Activated CD8-positive, alpha-beta memory T cell treated with anti-CD3 and anti-CD28 coated beads, Interleukin-2, amount 10 ng/mL, durations not matched to agents 7 days and 5 days (primary cell): ENCODE data around the gene OXCT2. TPM values are rescaled to one million over a fixed set of nuclear protein-coding genes. Genes with fewer than 3 reads are reported as not detected.
"Not testable (repeated sequence)": the region's sequence is repeated elsewhere in the genome, so short reads cannot be mapped to it uniquely, and the experiment has no call there.

Source experiments
- ATAC-seq: fragments of 150-1000 bp; cut with Tn5 transposase; one replicate; pipeline ENCODE4 v1.10.0; 2021; ENCODE audit warnings: moderate library complexity
- CTCF ChIA-PET: fragments of 350-600 bp; sonication (Branson Sonifier 250); formaldehyde crosslinking; loops from one replicate; lab custom pipeline; 2021; ENCODE audit warnings: antibody characterized with exemption; lab: Charles Lee
- DNase-seq: peaks from one replicate; pipeline ENCODE4 v3.0.0-alpha.2; 2020
- H3K27ac Mint-ChIP-seq: one replicate; pipeline ENCODE4 v1.8.0; 2021; ENCODE audit warnings: mild to moderate bottlenecking, mixed read lengths
- H3K27me3 Mint-ChIP-seq: one replicate; pipeline ENCODE4 v1.8.0; 2021; ENCODE audit warnings: mixed read lengths
- H3K36me3 Mint-ChIP-seq: one replicate; pipeline ENCODE4 v1.8.0; 2021; ENCODE audit warnings: mild to moderate bottlenecking, mixed read lengths
- H3K4me1 Mint-ChIP-seq: one replicate; pipeline ENCODE4 v1.8.0; 2021; ENCODE audit warnings: mixed read lengths
- H3K4me3 Mint-ChIP-seq: one replicate; pipeline ENCODE4 v1.8.0; 2021; ENCODE audit warnings: mild to moderate bottlenecking, moderate library complexity, mixed read lengths
- H3K9me3 Mint-ChIP-seq: one replicate; pipeline ENCODE4 v1.8.0; 2022; ENCODE audit warnings: low read depth, mixed read lengths
- total RNA-seq, 2 experiments: library from RNA; stranded (reverse); gene quantifications; one replicate each; pipeline ENCODE4 v1.2.3, GENCODE V29; 2021

The OXCT2 gene
- total RNA-seq, 2 experiments from 2014 or later = 0.82 to 1.0 TPM

DNA sequence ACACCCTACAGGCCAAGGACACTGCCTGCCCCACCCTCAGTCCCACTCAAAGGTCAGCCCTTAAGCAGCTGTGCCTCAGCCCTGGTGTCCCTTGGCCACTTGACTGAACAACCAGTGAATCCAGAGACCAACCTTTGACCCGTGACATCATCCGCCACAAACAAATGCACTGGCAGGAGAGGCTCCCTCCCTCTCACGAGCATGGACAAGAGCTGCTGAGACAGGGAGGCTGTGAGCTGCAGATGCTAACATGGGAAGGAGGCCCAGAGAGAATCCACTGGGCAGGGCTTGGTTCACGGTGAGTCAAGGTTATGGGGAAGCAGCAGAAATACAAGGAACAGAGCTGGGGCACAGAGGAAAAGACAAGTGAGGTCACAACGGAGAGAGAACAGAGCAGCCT lies 4.7 kb downstream of the OXCT2 start:
- H3K27ac Mint-ChIP-seq, H3K4me3 Mint-ChIP-seq, H3K36me3 Mint-ChIP-seq, H3K4me1 Mint-ChIP-seq, ATAC-seq, DNase-seq, H3K27me3 Mint-ChIP-seq, H3K9me3 Mint-ChIP-seq, CTCF ChIA-PET: not testable (repeated sequence)

DNA sequence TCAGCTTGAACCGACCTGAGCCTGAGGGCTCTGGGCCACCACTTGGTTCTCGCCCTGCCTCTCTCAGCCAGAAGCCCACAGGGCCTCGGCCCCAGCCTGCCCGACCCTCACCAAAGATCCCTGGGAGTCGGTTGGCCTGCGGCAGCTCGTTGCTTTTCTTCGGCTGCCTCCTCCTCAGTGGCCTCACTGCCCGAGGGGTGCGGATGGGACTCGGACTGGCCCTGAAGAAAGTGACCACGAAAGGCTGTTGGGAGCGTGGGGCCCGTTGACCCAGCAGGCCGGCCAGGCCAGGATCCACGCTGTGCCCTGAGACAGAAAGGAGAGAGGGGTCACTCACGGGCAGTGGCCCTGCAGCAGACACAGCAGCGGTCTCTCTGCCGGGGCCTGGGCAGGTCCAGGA lies 6.6 kb downstream of the OXCT2 start:
- ATAC-seq, CTCF ChIA-PET, H3K36me3 Mint-ChIP-seq, H3K27me3 Mint-ChIP-seq, H3K27ac Mint-ChIP-seq, DNase-seq, H3K4me3 Mint-ChIP-seq, H3K9me3 Mint-ChIP-seq, H3K4me1 Mint-ChIP-seq: not testable (repeated sequence)

DNA sequence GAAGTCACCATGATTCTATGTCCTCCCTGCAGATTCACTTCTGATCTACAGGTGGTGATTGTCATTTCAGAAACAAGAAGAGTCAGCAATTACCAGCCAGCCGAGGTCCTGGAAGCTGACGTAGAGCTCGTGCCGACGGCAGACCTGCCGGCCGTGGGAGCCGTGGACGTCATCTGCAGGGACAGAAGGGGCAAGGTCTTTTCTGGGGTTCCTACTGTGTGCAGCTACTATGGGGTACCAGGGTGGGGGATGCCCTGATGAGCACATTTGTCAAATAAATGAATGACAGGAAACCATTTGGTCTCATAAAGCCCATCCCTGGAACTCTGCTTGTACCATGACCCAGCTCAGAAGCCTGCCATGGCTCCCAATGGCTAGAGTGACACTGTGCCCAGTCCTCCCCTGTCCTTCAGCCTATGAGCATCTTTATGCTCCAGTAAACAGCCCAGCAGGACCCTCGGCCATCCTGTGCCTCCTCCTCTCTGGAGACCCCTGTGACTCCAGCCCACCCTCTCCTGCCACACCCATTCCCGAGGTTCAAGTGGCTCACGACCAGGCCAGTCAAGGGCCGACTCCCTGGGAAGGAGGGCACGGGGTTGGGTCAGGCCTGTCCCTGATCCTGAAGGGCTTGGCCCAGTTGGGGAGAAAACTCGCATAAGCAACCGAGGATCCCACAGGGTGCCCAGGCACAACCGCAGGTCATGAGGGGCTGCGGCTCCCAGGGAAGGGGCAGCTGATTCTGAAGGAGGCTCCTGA lies 7.4 kb downstream of the OXCT2 start:
- DNase-seq, CTCF ChIA-PET, H3K27me3 Mint-ChIP-seq, H3K4me1 Mint-ChIP-seq, H3K36me3 Mint-ChIP-seq, H3K4me3 Mint-ChIP-seq, H3K9me3 Mint-ChIP-seq, ATAC-seq, H3K27ac Mint-ChIP-seq: not testable (repeated sequence)

DNA sequence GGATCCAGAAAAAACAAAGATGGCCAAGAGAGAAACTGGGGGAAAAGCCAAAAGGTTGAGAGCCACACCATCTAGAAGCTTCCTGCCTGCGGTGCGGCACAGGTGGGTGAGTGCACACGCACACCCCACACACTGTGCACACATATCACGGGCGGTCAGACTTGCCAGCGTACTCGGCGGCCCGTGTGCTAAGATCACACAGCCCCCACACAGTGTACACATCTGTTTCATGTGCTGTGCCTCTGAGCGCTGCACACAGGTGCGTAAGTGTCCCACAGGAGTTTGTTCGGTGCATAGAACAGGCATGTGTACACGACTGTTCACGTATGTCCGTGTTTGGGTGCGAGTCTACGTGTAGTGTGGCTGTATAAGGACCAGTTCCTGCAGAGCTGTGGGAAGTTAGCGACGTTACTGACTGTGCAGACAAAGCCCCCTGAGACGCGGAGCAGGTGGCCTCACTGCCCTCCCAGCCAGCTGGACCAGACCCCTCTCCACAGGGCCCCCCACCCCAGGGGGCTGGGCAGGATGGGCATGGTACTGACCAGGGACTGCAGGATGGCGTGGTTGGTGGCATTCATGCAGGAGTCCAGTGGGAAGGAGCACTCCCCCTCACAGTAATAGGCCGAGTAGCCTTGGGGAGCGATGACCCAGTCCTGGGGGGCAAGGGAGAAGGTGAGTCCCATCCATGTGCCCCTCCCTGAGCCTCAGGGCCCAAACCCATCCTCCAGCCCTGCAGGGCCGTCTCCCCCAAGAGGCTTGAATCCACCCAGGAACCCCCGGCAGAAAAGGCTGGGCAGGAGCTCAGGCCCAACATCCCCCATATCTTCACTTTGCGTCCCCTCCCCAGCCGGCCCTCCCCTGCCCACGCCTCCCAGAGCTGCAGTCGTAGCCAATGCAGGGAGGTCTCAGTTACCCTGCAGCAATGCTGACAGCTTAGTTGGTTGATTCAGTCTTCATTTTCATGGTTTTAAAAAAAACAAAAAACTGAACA lies 8.3 kb downstream of the OXCT2 start:
- Mint-ChIP-seq H3K4me1 (no peaks in the 10 kb centered on the region), H3K27me3 (no peaks in the 10 kb centered on the region), H3K9me3 (no peaks in the 10 kb centered on the region), H3K4me3 (no peak overlapping the region), H3K36me3 (peaks cover 5% of the 10 kb centered on the region), H3K27ac (no peak overlapping the region)
- CTCF ChIA-PET = no interaction called here
- no peak for ATAC-seq
- DNase-seq = no peak

DNA sequence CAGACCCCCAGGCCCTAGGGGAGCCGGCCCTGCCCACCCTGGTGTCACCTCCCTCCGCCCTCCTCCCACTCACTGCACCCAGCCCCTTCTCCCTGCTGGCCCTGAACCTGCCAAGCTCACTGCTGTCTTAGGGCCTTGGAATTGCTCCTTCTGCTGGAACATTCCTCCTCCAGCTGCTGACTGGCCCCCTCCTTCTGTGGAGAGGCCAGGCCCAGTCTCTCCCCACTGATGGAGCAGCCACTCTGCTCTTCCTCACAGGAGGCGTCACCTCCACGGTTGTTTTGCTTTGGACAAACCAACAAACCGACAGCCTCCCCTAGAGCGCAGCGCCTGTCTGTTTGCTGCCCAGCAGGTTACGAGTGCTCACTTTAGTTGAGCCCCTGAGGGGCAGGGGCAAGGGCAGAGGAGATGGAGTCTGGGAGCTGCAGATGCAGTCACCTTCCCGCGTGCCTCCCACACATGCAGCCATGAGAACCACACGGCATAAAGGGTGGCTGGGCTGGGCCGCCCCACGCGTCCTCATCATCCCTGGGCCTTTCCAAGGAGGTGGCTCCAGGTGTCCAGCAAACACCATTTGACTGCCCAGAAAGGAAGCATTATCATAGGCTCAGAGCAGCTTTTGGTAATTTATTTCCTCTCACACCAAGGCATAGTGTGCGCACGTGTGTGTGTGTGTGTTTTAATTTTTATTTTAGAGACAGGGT lies 9.4 kb downstream of the OXCT2 start:
- H3K9me3 Mint-ChIP-seq = no peaks in the 10 kb centered on the region
- DNase-seq = no peak
- CTCF ChIA-PET = no interaction called here
- peaks cover 7% of the 10 kb centered on the region for H3K36me3 Mint-ChIP-seq
- ATAC-seq = no peak
- H3K4me1 Mint-ChIP-seq = no peaks in the 10 kb centered on the region
- H3K27me3 Mint-ChIP-seq = no peaks in the 10 kb centered on the region
- no peak overlapping the region for H3K27ac Mint-ChIP-seq
- H3K4me3 Mint-ChIP-seq = no peak overlapping the region

DNA sequence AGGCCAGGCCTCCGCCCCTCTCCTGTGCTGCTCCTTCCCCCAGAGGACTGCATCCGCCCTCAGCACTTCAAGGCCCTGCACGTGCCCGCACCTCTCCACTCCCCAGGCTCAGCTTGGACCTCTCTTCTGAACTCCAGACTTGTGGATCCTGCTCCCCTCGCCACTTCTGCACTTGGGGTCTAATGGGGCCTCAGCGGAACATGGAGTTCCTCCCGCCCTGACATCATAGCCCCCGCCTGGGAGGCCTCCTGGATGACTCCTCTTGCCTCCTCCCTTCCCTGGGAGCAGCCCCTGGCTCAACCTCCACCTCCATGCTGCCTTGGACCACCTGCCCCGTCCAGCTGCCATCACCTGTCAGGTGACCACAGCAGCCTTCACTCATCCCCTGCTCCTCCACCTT lies 10.1 kb downstream of the OXCT2 start:
- no peak overlapping the region for H3K27ac Mint-ChIP-seq
- H3K27me3 Mint-ChIP-seq = no peaks in the 10 kb centered on the region
- no peaks in the 10 kb centered on the region for H3K9me3 Mint-ChIP-seq
- DNase-seq (no peak), ATAC-seq (no peak)
- no peaks in the 10 kb centered on the region for H3K4me1 Mint-ChIP-seq
- peaks cover 7% of the 10 kb centered on the region for H3K36me3 Mint-ChIP-seq
- H3K4me3 Mint-ChIP-seq = no peak overlapping the region
- CTCF ChIA-PET = no interaction called here

DNA sequence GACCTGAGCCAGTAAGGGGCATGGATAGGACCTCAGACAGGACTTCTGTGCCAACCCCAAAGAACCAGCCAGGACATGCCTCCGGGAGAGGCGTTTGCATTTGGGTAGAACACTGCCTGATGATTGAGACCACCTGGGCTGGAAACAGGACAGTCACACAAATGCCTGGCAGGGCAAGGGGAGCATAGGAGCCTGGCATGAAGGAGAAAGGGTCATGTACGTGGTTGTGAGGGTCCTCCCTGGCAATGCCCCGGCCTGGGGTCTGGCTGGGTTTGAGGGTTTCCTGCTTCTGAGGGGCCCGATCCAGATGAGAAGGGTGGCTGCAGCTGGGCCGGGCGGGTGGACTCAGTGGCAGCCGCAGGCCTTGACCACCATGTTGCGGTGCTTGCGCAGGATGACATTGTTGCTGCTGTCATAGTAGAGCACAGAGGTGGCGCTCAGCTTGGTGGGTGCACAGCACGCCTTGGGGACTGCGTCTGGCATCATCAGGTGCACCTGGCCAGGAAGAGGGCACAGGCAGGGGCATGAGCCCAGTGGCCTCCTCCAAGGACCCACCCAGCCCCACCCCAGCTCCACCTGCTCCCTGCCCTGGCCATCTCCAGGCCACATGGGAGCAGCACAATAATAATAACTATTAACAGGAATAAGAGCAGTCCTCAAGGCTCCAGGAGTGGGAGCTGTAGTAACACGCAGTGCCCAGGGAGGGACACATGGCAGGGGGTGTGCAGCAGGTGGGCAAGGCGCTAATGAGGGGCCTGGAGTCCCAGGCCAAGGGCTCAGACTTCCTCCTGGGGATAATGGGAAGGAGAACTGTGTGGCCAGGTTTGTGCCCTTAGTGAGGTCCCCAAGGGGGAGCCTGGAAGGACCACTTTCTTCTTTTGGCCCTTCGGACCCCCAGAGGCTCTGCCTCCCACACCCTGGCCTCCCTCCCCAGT lies 10.8 kb downstream of the OXCT2 start:
- Mint-ChIP-seq H3K9me3 (no peaks in the 10 kb centered on the region), H3K4me1 (no peaks in the 10 kb centered on the region), H3K4me3 (no peak overlapping the region), H3K36me3 (peaks cover 7% of the 10 kb centered on the region), H3K27me3 (no peaks in the 10 kb centered on the region), H3K27ac (no peak overlapping the region)
- CTCF ChIA-PET = no interaction called here
- ATAC-seq = no peak
- no peak for DNase-seq

DNA sequence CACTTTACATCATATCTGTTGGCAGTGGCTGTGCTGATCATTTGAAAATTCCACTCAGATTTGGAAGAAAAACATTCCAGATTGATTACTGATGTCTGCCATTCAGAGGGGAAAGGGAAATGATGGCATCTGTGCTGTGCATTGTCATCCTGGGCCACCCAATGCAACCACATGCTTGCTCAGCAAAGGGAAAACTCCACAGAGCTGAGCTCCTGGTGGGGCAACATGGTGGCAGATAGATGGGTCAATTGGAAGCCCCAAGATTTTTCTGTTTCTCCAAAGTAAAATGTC lies 11.8 kb downstream of the OXCT2 start:
- no peaks in the 10 kb centered on the region for H3K27me3 Mint-ChIP-seq
- no peaks in the 10 kb centered on the region for H3K4me1 Mint-ChIP-seq

DNA sequence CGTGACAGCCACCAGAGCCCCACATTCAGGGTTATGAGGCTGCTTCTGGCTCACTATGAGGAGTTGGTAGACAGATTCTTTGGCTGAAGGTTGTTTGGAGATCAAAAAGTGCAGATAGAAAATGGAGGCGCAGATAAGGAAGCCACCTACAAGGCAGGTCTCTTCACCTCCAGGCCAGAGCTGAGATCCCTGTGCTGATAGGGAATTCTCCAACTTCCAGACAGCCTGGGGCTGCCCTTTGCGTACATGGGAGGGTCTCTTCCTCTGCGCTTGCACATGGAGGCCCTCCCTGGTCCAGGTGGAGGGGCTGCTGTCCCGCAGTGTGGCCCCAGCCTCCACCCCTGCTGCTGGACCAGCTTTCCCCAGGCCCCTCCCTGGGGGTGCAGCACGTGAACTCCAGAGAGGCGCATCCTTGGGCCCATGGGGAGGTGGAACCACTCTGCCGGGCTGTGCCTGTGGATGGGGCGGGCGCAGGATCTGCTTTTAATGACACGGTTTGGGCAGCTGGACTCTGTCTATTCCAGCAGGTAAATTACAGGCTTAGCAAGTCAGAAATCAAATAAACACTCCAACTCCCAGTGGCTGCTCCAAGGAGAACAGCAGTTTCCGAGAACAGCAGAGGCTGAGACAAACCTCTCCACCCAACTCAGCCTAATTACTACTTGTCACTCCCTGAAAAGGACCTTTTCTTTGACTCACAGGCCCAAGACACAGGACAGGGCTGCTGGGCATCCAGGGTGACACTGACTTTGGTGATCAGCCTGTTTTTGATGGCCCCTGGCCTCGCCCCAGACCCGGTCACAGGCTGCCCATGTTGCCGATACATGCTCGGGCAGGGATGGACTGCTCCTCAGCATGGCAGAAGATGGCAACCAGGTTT lies 12.4 kb downstream of the OXCT2 start:
- Mint-ChIP-seq H3K9me3 (no peaks in the 10 kb centered on the region), H3K4me3 (no peak overlapping the region), H3K27me3 (no peaks in the 10 kb centered on the region), H3K27ac (no peak overlapping the region), H3K4me1 (no peaks in the 10 kb centered on the region), H3K36me3 (peaks cover 7% of the 10 kb centered on the region)
- DNase-seq (no peak), ATAC-seq (no peak)
- CTCF ChIA-PET = no interaction called here

More for the DNA sequence above, 11.8 kb downstream of the OXCT2 start:
- CTCF ChIA-PET = no interaction called here
- Mint-ChIP-seq H3K36me3 (peaks cover 7% of the 10 kb centered on the region), H3K4me3 (no peak overlapping the region), H3K27ac (no peak overlapping the region), H3K9me3 (no peaks in the 10 kb centered on the region)
- no peak for ATAC-seq
- DNase-seq = no peak

DNA sequence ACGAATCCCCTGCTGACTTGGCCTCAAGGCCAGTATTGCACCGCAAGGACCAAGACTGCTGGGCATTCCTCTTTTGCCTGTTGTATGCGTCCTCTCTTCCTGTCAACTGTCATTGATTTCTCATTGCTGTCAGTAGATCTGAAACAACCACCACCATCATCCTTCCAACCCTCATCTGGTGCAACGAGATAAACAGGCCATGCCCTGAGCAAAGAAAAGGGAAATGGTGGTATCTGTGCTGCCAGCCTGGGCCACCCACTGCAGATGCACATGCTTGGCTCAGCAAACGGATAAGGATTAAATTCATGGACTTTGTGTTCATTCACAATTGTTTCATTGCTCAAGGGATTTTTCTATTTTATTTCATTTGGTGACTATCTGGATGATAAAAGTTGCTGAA lies 13.6 kb downstream of the OXCT2 start:
- H3K4me3 Mint-ChIP-seq = no peak overlapping the region
- no peaks in the 10 kb centered on the region for H3K27me3 Mint-ChIP-seq
- CTCF ChIA-PET = no interaction called here
- no peaks in the 10 kb centered on the region for H3K4me1 Mint-ChIP-seq
- DNase-seq (no peak), ATAC-seq (no peak)
- H3K36me3 Mint-ChIP-seq = peaks cover 15% of the 10 kb centered on the region
- H3K9me3 Mint-ChIP-seq = no peaks in the 10 kb centered on the region
- no peak overlapping the region for H3K27ac Mint-ChIP-seq

DNA sequence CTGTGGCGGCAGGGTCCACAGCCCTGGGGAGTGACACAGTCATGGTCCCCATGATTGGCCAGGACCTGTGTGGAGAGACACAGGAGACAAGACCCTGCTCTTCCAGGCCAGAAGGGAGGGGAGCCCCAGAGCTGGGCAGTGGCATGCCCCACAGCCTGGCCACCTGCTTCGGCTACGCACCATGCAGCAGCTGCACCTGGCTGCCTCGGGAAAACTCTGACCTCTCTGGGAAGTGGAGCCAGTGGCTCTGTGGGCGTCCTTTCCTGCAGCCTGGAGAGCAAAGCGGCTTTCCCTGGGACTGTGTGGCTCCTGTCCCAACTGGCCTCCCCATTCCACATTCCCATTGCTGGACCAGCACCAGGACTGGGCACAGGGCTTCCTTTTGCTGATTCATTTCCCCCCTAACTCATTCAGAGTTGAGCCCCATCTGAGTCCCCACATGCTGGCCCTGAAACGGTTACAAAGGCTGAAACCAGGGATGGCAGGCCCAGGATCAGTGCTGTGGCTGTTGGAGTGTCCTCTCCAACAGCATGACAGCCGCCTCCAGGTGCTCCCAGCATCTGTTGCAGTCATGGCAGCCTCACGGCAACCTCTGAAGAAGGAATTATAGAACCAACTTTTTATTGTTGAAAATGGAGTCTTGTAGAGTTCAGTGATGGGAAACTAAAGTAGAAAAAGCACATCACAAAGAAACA lies 15.0 kb downstream of the OXCT2 start:
- no peaks in the 10 kb centered on the region for H3K4me1 Mint-ChIP-seq
- ATAC-seq (no peak), DNase-seq (no peak)
- no peak overlapping the region for H3K4me3 Mint-ChIP-seq
- peaks cover 20% of the 10 kb centered on the region for H3K36me3 Mint-ChIP-seq
- no peaks in the 10 kb centered on the region for H3K27me3 Mint-ChIP-seq
- no peak overlapping the region for H3K27ac Mint-ChIP-seq
- no peaks in the 10 kb centered on the region for H3K9me3 Mint-ChIP-seq
- CTCF ChIA-PET = no interaction called here
